ENCODE results near the gene NTPCR. TPM values are rescaled to one million over a fixed set of nuclear protein-coding genes. Genes with fewer than 3 reads are reported as not detected.

Gene NTPCR
- total RNA-seq, 3 donors from 2014 or later, result 27.2 to 40.1 (median 28.8) TPM

DNA sequence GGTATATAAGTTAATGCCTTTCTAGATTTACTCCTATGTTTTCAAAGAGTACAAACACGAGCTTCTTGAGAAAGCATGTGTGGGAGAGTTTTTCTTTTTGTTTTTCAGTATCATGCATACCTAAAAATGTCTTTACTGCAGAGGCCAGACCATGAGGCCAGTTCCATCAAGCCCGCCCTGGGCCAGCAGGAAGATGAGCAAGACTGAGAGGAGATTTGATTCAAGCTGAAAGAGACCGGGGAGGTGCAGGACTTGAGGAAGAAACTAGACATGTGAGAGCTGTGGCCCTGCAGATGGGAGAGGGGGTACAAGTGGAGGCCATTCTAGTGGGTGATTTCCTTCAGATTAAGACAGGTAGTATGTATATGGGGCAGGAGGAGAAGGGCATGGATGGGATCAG, 33.4 kb upstream of the NTPCR start:
- no peak overlapping the region for H3K27ac ChIP-seq
- DNase-seq (ENCODE audit: low spot score in 2 of 2), result no peak
- H3K27me3 ChIP-seq, result no peaks in the 10 kb centered on the region
- H3K36me3 ChIP-seq, result no peaks in the 10 kb centered on the region
- no peak for TF ChIP-seq CTCF (IDR thresholded peaks at IDR 0.05)
- no peak for TF ChIP-seq POLR2AphosphoS5 (IDR thresholded peaks at IDR 0.05)
- no peak for TF ChIP-seq POLR2A (IDR thresholded peaks at IDR 0.05)
- intact Hi-C loops (cut with DNase I; ENCODE audit: low total_unique reads), result no loop called here
- H3K9me3 ChIP-seq, result no peaks in the 10 kb centered on the region
- no peak overlapping the region for H3K4me3 ChIP-seq
- no peaks in the 10 kb centered on the region for H3K4me1 ChIP-seq

GRCh38 chr1:232921381-232921780, 29.0 kb upstream of the NTPCR start:
- Histone ChIP-seq H3K27me3 (no peaks in the 10 kb centered on the region), H3K36me3 (no peaks in the 10 kb centered on the region), H3K9me3 (no peaks in the 10 kb centered on the region), H3K27ac (no peak overlapping the region), H3K4me1 (no peaks in the 10 kb centered on the region), H3K4me3 (no peak overlapping the region)
- intact Hi-C loops (cut with DNase I; ENCODE audit: low total_unique reads), result no loop called here
- TF ChIP-seq CTCF (IDR thresholded peaks at IDR 0.05) (no peak), POLR2A (IDR thresholded peaks at IDR 0.05) (no peak), POLR2AphosphoS5 (IDR thresholded peaks at IDR 0.05) (no peak)
- no peak for DNase-seq (ENCODE audit: low spot score in 2 of 2)

DNA sequence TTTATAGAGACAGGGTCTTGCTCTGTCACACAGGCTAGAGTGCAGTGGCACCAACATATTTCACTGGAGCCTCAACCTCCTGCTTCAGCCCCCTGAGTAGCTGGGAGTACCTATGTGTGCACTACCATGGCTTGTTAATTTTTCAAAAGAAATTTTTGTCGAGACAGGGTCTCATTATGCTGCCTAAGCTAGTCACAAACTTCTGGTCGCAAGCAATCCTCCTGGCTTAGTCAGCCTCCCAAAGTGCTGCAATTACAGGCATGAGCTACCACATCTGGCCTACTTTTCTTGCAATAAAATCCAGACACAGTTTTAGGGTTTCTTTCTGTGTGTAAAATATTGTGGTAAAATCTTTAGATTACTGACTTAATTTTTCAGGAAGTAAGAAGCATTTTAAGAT, 27.9 kb upstream of the NTPCR start:
- no peaks in the 10 kb centered on the region for H3K27me3 ChIP-seq
- H3K4me3 ChIP-seq, result no peak overlapping the region
- TF ChIP-seq POLR2AphosphoS5 (IDR thresholded peaks at IDR 0.05), result no peak
- no peak for TF ChIP-seq POLR2A (IDR thresholded peaks at IDR 0.05)
- TF ChIP-seq CTCF (IDR thresholded peaks at IDR 0.05), result no peak
- intact Hi-C loops (cut with DNase I; ENCODE audit: low total_unique reads), result no loop called here
- no peaks in the 10 kb centered on the region for H3K9me3 ChIP-seq
- H3K4me1 ChIP-seq, result no peaks in the 10 kb centered on the region
- no peak for DNase-seq (ENCODE audit: low spot score in 2 of 2)
- no peaks in the 10 kb centered on the region for H3K36me3 ChIP-seq
- H3K27ac ChIP-seq, result no peak overlapping the region

- DNase-seq (ENCODE audit: low spot score in 2 of 2), result no peak
- Histone ChIP-seq H3K36me3 (no peaks in the 10 kb centered on the region), H3K4me1 (no peaks in the 10 kb centered on the region), H3K27me3 (no peaks in the 10 kb centered on the region), H3K9me3 (no peaks in the 10 kb centered on the region), H3K27ac (no peak overlapping the region), H3K4me3 (no peak overlapping the region)
- TF ChIP-seq POLR2AphosphoS5 (IDR thresholded peaks at IDR 0.05) (no peak), CTCF (IDR thresholded peaks at IDR 0.05) (no peak), POLR2A (IDR thresholded peaks at IDR 0.05) (no peak)
- intact Hi-C loops (cut with DNase I; ENCODE audit: low total_unique reads), result no loop called here
Observed at GRCh38 chr1:232923739-232924386, 26.5 kb upstream of the NTPCR start.

GRCh38 chr1:232924874-232925273, 25.5 kb upstream of the NTPCR start:
- DNase-seq (ENCODE audit: low spot score in 2 of 2), result no peak
- intact Hi-C loops (cut with DNase I; ENCODE audit: low total_unique reads), result no loop called here
- no peaks in the 10 kb centered on the region for H3K27me3 ChIP-seq
- H3K27ac ChIP-seq, result no peak overlapping the region
- no peak for TF ChIP-seq POLR2AphosphoS5 (IDR thresholded peaks at IDR 0.05)
- no peak for TF ChIP-seq POLR2A (IDR thresholded peaks at IDR 0.05)
- TF ChIP-seq CTCF (IDR thresholded peaks at IDR 0.05), result no peak
- H3K4me1 ChIP-seq, result no peaks in the 10 kb centered on the region
- no peaks in the 10 kb centered on the region for H3K36me3 ChIP-seq
- no peaks in the 10 kb centered on the region for H3K9me3 ChIP-seq
- no peak overlapping the region for H3K4me3 ChIP-seq
